ENCODE measurements around the gene TEX2.

- TF ChIP-seq CTCF (IDR thresholded peaks at IDR 0.05): no peak
- TF ChIP-seq POLR2A (IDR thresholded peaks at IDR 0.05): no peak
- TF ChIP-seq POLR2AphosphoS5 (IDR thresholded peaks at IDR 0.05): no peak
- TF ChIP-seq EP300 (IDR thresholded peaks at IDR 0.05): no peak
These were observed 86.5 kb downstream of the TEX2 start for GRCh38 chr17:64176556-64176955.
